NCI-H226 (cell line): Measurements from ENCODE around the gene MMP13.
A peak's percentile ranks its signal among the peaks of the same experiment; 100 is the strongest.
"Not testable (repeated sequence)": the region's sequence is repeated elsewhere in the genome, so short reads cannot be mapped to it uniquely, and the experiment has no call there.

ENCODE experiments used
- DNase-seq: peaks from one replicate; pipeline ENCODE4 v3.0.0-alpha.2; 2015

Gene MMP13

GRCh38 chr11:102955624-102956023 lies at the start of gene MMP13:
TSS of gene MMP13 (minus strand) at chr11:102955732. CDS start at chr11:102955705, 27 bp downstream.
- no peak for DNase-seq

- DNase-seq = not testable (repeated sequence)
Measured at GRCh38 chr11:103004234-103004633, 48.7 kb upstream of the MMP13 start.

- DNase-seq = no peak
Measured at GRCh38 chr11:102994105-102994504, 38.6 kb upstream of the MMP13 start.

GRCh38 chr11:102991776-102992175 lies 36.2 kb upstream of the MMP13 start:
- no peak for DNase-seq

GRCh38 chr11:102990145-102990544 lies 34.6 kb upstream of the MMP13 start:
- DNase-seq = no peak

GRCh38 chr11:102989379-102990047 lies 34.0 kb upstream of the MMP13 start:
- no peak for DNase-seq

GRCh38 chr11:102986815-102987214 lies 31.3 kb upstream of the MMP13 start:
- peak; percentile 18 for DNase-seq

- no peak for DNase-seq
Measured at GRCh38 chr11:102985850-102986249, 30.3 kb upstream of the MMP13 start.

- DNase-seq = no peak
Measured at GRCh38 chr11:102983486-102983885, 28.0 kb upstream of the MMP13 start.

GRCh38 chr11:102981324-102981910 lies 25.9 kb upstream of the MMP13 start:
- no peak for DNase-seq

GRCh38 chr11:102974552-102975280 lies 19.2 kb upstream of the MMP13 start:
- DNase-seq = peak; percentile 80

- not testable (repeated sequence) for DNase-seq
Measured at GRCh38 chr11:102973698-102974097, 18.2 kb upstream of the MMP13 start.

GRCh38 chr11:102972853-102973252 lies 17.3 kb upstream of the MMP13 start:
- no peak for DNase-seq

GRCh38 chr11:102971766-102972165 lies 16.2 kb upstream of the MMP13 start:
- no peak for DNase-seq

- DNase-seq = no peak
Measured at GRCh38 chr11:102967497-102967896, 12.0 kb upstream of the MMP13 start.

GRCh38 chr11:102966011-102966410 lies 10.5 kb upstream of the MMP13 start:
- no peak for DNase-seq

- no peak for DNase-seq
Measured at GRCh38 chr11:102964867-102965266, 9.3 kb upstream of the MMP13 start.

- no peak for DNase-seq
Measured at GRCh38 chr11:102957953-102958352, 2.4 kb upstream of the MMP13 start.

GRCh38 chr11:102950622-102951081 lies 4.9 kb downstream of the MMP13 start:
- DNase-seq = no peak

GRCh38 chr11:102946237-102946636 lies 9.3 kb downstream of the MMP13 start:
- DNase-seq = no peak

GRCh38 chr11:102940714-102941588 lies 14.6 kb downstream of the MMP13 start:
- DNase-seq = peak; percentile 48

- DNase-seq = no peak
Measured at GRCh38 chr11:102936864-102937509, 18.5 kb downstream of the MMP13 start.
